MCF 10A (cell line): ENCODE data around the gene LCE3E. TPM values are rescaled to one million over a fixed set of nuclear protein-coding genes. Genes with fewer than 3 reads are reported as not detected.
"Not testable (repeated sequence)": the region's sequence is repeated elsewhere in the genome, so short reads cannot be mapped to it uniquely, and the experiment has no call there.

ENCODE experiments used
- BruUV-seq: library from RNA; stranded (reverse); fragments of 400-500 nt; replicated peaks from 2 replicates; lab custom pipeline; 2021; lab: Mats Ljungman, UMichigan
- CTCF ChIA-PET: fragments of 300-600 bp; sonication (Branson Sonifier 250); formaldehyde crosslinking; extraction: SDS; loops from one replicate; lab custom pipeline; 2021; ENCODE audit warnings: antibody characterized with exemption, inconsistent platforms; lab: Yijun Ruan, JAX
- POLR2A ChIA-PET: fragments of 300-600, 350-650 bp; sonication (Branson Sonifier 250); formaldehyde crosslinking; extraction: SDS; loops from one replicate; lab custom pipeline; 2020; ENCODE audit warnings: antibody characterized with exemption, inconsistent platforms; lab: Yijun Ruan, JAX
- DNase-seq: peaks from one replicate; pipeline ENCODE4 v3.0.0-alpha.2; 2018; ENCODE audit not compliant: unreplicated experiment
- H3K27ac Mint-ChIP-seq: one replicate; pipeline ENCODE4 v1.8.0; 2022; ENCODE audit warnings: mild to moderate bottlenecking, low read depth, mixed read lengths; ENCODE audit not compliant: unreplicated experiment
- H3K27me3 Mint-ChIP-seq: one replicate; pipeline ENCODE4 v1.8.0; 2022; ENCODE audit warnings: mixed read lengths; ENCODE audit not compliant: insufficient read depth, unreplicated experiment
- H3K36me3 Mint-ChIP-seq: one replicate; pipeline ENCODE4 v1.8.0; 2022; ENCODE audit warnings: mild to moderate bottlenecking, moderate library complexity, mixed read lengths; ENCODE audit not compliant: insufficient read depth, unreplicated experiment
- H3K4me1 Mint-ChIP-seq: one replicate; pipeline ENCODE4 v1.8.0; 2022; ENCODE audit warnings: mixed read lengths; ENCODE audit not compliant: insufficient read depth, unreplicated experiment
- H3K4me3 Mint-ChIP-seq: one replicate; pipeline ENCODE4 v1.8.0; 2022; ENCODE audit warnings: mild to moderate bottlenecking, moderate library complexity, mixed read lengths; ENCODE audit not compliant: unreplicated experiment
- H3K9me3 Mint-ChIP-seq: one replicate; pipeline ENCODE4 v1.8.0; 2022; ENCODE audit warnings: mixed read lengths; ENCODE audit not compliant: unreplicated experiment
- intact Hi-C: fragments of 100-400 bp; cut with micrococcal nuclease; formaldehyde crosslinking; loops from 2 replicates; pipeline ENCODE4 v1.14.1; 2022
- total RNA-seq: library from RNA; stranded (reverse); gene quantifications from 2 replicates; pipeline ENCODE4 v1.2.3, GENCODE V29; 2022
- TF ChIP-seq, protein P1 (sequence below): fragments of 200-600 bp; IDR thresholded peaks from one replicate; pipeline ENCODE4 v1.8.0; 2022; ENCODE audit warnings: antibody characterized with exemption, mild to moderate bottlenecking; ENCODE audit not compliant: unreplicated experiment

The LCE3E gene
- total RNA-seq, 1 experiment from 2014 or later, result not detected

DNA sequence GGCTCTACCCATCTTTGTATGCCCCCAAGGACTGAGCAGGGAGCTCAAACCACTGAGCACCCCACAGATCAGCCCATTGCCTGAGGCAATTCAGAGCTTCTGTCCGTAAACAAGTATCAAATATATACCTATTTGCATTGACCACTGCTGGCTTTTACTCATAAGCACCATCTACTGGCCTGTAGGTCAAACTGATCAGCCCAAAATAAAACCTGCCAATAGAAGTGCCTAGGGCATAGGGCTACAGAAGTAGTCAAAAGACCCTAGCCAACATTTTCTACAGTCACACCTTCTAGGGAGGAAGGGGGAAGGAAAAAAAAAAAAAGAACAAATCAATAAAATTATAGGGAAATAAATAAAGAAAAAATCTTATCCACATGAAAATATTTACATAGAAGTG is 19.0 kb upstream of the LCE3E start:
- no TSS peak for BruUV-seq
- ChIA-PET CTCF (no interaction called here), POLR2A (no interaction called here)
- Mint-ChIP-seq H3K9me3 (no peaks in the 10 kb centered on the region), H3K36me3 (no peaks in the 10 kb centered on the region), H3K27me3 (no peaks in the 10 kb centered on the region), H3K4me3 (no peak overlapping the region), H3K4me1 (peaks cover 3% of the 10 kb centered on the region), H3K27ac (no peak overlapping the region)
- TF ChIP-seq, protein P1, sequence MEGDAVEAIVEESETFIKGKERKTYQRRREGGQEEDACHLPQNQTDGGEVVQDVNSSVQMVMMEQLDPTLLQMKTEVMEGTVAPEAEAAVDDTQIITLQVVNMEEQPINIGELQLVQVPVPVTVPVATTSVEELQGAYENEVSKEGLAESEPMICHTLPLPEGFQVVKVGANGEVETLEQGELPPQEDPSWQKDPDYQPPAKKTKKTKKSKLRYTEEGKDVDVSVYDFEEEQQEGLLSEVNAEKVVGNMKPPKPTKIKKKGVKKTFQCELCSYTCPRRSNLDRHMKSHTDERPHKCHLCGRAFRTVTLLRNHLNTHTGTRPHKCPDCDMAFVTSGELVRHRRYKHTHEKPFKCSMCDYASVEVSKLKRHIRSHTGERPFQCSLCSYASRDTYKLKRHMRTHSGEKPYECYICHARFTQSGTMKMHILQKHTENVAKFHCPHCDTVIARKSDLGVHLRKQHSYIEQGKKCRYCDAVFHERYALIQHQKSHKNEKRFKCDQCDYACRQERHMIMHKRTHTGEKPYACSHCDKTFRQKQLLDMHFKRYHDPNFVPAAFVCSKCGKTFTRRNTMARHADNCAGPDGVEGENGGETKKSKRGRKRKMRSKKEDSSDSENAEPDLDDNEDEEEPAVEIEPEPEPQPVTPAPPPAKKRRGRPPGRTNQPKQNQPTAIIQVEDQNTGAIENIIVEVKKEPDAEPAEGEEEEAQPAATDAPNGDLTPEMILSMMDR, result no peak
- intact Hi-C loops, result no loop called here
- DNase-seq, result no peak

DNA sequence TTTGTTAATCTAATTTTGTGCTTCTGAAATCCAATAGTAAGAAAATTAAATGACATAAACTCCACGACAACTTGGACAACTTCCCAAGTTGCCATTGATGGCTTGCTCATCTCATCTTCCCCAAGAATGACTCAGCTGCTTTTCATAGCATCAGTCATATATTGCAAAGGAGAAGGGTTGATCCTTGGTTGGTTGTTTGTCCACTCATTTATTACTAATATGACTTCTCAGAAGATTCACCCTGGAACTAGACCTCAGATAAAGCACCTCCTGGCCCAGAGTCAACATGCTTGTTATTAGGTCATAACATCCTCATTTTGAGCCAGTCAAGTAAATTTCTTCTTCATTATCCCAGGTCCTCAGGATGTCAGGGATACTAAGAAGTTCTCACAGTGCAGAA is 16.1 kb upstream of the LCE3E start:
- ChIA-PET CTCF (interaction anchor here (0.7 to 1.1 kb wide), 2 partner anchors 50 to 71 kb away, joined by 3 to 4 read pairs; no protein-coding TSS in a partner anchor), POLR2A (interaction anchor here (0.6 kb wide), 1 partner anchor 35 kb away, joined by 3 read pairs; no protein-coding TSS in a partner anchor)
- BruUV-seq, result no TSS peak
- TF ChIP-seq, protein P1, result no peak
- H3K27me3 Mint-ChIP-seq, result no peaks in the 10 kb centered on the region
- H3K36me3 Mint-ChIP-seq, result no peaks in the 10 kb centered on the region
- no peaks in the 10 kb centered on the region for H3K9me3 Mint-ChIP-seq
- intact Hi-C loops, result no loop called here
- DNase-seq, result peak; percentile 52
- H3K27ac Mint-ChIP-seq, result no peak overlapping the region
- no peak overlapping the region for H3K4me3 Mint-ChIP-seq
- H3K4me1 Mint-ChIP-seq, result peaks cover 12% of the 10 kb centered on the region

DNA sequence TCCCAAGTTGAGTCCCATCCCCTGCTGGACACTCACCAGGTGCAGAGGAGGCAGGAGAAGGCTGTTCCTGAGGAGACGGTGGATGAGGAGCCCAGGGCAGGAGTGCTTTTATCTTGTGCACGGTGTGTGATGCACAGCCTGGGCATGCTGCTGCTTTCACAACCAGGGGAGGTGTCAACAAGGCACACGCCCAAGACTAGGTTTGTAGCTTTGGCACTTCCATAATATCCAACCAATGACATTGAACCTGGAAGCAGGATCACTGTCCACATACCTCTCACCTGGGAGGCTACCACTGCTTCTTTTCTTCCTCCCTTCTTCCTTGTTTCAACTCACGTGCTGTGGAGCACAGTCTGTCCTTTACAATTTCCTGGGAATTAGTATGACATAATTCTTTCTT is 13.9 kb upstream of the LCE3E start, which contains the start of gene LCE3D:
Gene LCE3D (minus strand): TSS at position 84 of the 400 bp plus-strand sequence. CDS start 580 bp downstream, outside the sequence.
- H3K36me3 Mint-ChIP-seq, result no peaks in the 10 kb centered on the region
- H3K4me1 Mint-ChIP-seq, result peaks cover 12% of the 10 kb centered on the region
- DNase-seq, result peak; percentile 55
- TF ChIP-seq, protein P1, result no peak
- no peaks in the 10 kb centered on the region for H3K9me3 Mint-ChIP-seq
- no peak within 1 kb of the TSS for H3K4me3 Mint-ChIP-seq
- no peaks in the 10 kb centered on the region for H3K27me3 Mint-ChIP-seq
- BruUV-seq, result no TSS peak
- POLR2A ChIA-PET, result no interaction called here
- intact Hi-C loops, result no loop called here
- no peak within 1 kb of the TSS for H3K27ac Mint-ChIP-seq
- CTCF ChIA-PET, result interaction anchor here (3.0 kb wide), 1 partner anchor 38 kb away, joined by 7 read pairs; no protein-coding TSS in a partner anchor

DNA sequence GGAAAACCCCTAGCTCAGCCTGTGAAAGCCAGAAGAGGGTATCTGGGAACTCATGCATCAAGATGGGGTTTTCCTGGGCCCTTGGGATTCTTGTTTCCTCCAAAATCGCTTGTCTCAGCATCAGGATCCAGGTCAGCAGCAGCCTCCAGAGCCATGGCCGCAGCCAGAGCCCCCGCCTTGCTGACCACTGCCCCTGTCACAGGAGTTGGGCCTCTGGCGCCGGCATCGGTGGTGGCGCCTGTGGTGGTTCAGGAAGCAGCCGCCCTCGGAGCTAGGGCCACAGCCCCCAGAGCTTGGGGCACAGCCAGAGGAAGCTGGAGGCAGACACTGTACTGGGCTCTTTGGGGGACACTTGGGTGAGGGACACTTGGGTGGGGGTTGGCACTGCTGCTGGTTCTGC is 12.9 kb upstream of the LCE3E start:
- H3K27ac Mint-ChIP-seq, intact Hi-C loops, H3K4me3 Mint-ChIP-seq, DNase-seq, H3K27me3 Mint-ChIP-seq, H3K9me3 Mint-ChIP-seq, H3K36me3 Mint-ChIP-seq, BruUV-seq: not testable (repeated sequence)
- H3K4me1 Mint-ChIP-seq, result peaks cover 12% of the 10 kb centered on the region
- CTCF ChIA-PET, result interaction anchor here (0.6 to 3.0 kb wide), 7 partner anchors 10 to 613 kb away, joined by 3 to 18 read pairs (median 4); partner anchors contain the start of gene LCE3A
- POLR2A ChIA-PET, result interaction anchor here (0.6 to 1.1 kb wide), 4 partner anchors 55 to 911 kb away, joined by 3 to 4 read pairs (median 3); no protein-coding TSS in a partner anchor
